SU-DHL-6 (cell line): ENCODE data around the gene MPRIP.
"Not testable (repeated sequence)": the region's sequence is repeated elsewhere in the genome, so short reads cannot be mapped to it uniquely, and the experiment has no call there.

Experiments used
- H2AFZ ChIP-seq: fragments of 200-600 bp; sonication (generic); 2 replicates; pipeline ENCODE4 v1.6.1; 2014; ENCODE audit warnings: low read depth, mild to moderate bottlenecking, moderate library complexity, mixed read lengths, antibody characterized with exemption, low read length; ENCODE audit not compliant: severe bottlenecking
- H3F3A ChIP-seq: fragments of 200-600 bp; shearing (Covaris generic); 2 replicates; pipeline ENCODE4 v1.6.0; 2016; ENCODE audit warnings: antibody characterized with exemption, mild to moderate bottlenecking; ENCODE audit not compliant: insufficient read depth
- H3K27ac ChIP-seq: fragments of 200-600 bp; sonication (generic); 2 replicates; pipeline ENCODE4 v1.5.1; 2016; ENCODE audit warnings: low read depth, mild to moderate bottlenecking, low read length, moderate library complexity, mixed read lengths
- H3K27me3 ChIP-seq: fragments of 200-600 bp; sonication (generic), shearing (Covaris generic); 2 replicates; pipeline ENCODE4 v1.6.0; 2014; ENCODE audit warnings: mild to moderate bottlenecking, low read length
- H3K36me3 ChIP-seq: fragments of 200-600 bp; sonication (generic); 2 replicates; pipeline ENCODE4 v1.6.1; 2014; ENCODE audit warnings: mild to moderate bottlenecking, low read length, mixed read lengths
- H3K4me2 ChIP-seq: fragments of 300-600, 200-600 bp; shearing (Covaris generic), sonication (generic); 2 replicates; pipeline ENCODE4 v1.6.0; 2014; ENCODE audit warnings: low read length, low read depth, mild to moderate bottlenecking; ENCODE audit not compliant: poor library complexity, severe bottlenecking
- H3K4me3 ChIP-seq: fragments of 200-600 bp; sonication (generic); 2 replicates; pipeline ENCODE4 v1.5.1; 2014; ENCODE audit warnings: antibody characterized with exemption, low read length, mild to moderate bottlenecking, mixed read lengths; ENCODE audit not compliant: insufficient read depth, poor library complexity, severe bottlenecking
- H3K79me2 ChIP-seq: fragments of 200-600 bp; sonication (generic); 2 replicates; pipeline ENCODE4 v1.6.1; 2014; ENCODE audit warnings: mild to moderate bottlenecking, low read length, moderate library complexity; ENCODE audit not compliant: insufficient read depth
- H3K9ac ChIP-seq: fragments of 200-600 bp; sonication (generic); 2 replicates; pipeline ENCODE4 v1.7.0; 2014; ENCODE audit warnings: mild to moderate bottlenecking, low read length
- H3K9me2 ChIP-seq: fragments of 200-600 bp; sonication (generic); replicated peaks from 2 replicates; pipeline ENCODE4 v1.6.1; 2014; ENCODE audit warnings: low read length; ENCODE audit not compliant: insufficient read depth
- H3K9me3 ChIP-seq: fragments of 200-600 bp; sonication (generic); 2 replicates; pipeline ENCODE4 v1.6.1; 2014; ENCODE audit warnings: low read length, mixed read lengths; ENCODE audit not compliant: insufficient read depth
- H4K20me1 ChIP-seq: fragments of 200-600 bp; sonication (generic); 2 replicates; pipeline ENCODE4 v1.6.1; 2014; ENCODE audit warnings: low read depth, mild to moderate bottlenecking, antibody characterized with exemption, low read length, moderate library complexity, mixed read lengths
- EZH2phosphoT487 ChIP-seq: fragments of 200-600 bp; sonication (generic), shearing (Covaris generic); conservative IDR thresholded peaks from 2 replicates; pipeline ENCODE4 v1.6.1; 2018; ENCODE audit warnings: mild to moderate bottlenecking, antibody characterized with exemption, low read length, moderate library complexity, mixed read lengths
- TF ChIP-seq, protein P1 (sequence below): fragments of 200-600 bp; sonication (generic); IDR thresholded peaks from one replicate; pipeline ENCODE4 v1.5.1; 2017; ENCODE audit warnings: antibody characterized with exemption, mild to moderate bottlenecking, low read length, moderate library complexity; ENCODE audit not compliant: insufficient read depth, poor library complexity, severe bottlenecking

The MPRIP gene

DNA sequence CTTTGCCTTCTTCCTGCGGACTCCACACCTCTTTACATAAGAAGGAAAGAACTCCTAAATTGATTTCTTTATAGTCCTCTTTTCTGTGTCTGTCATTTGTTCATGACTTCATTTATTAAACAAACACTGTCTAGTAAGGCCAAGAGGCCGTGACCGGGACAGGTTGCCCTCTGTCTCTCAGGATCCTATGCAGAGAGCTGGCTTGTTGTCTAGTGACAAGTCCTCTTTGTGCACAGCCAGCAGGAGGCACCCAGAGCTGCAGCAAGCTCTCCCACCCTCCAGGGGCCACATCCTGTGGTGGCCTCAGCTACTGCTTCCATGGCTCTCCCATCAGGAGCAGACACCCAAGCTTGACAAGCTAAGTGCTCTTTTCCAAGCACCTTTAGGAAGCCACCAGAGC is 113.3 kb downstream of the MPRIP start:
- Histone ChIP-seq H3K4me2 (no peak overlapping the region), H3K9me2 (no peaks in the 10 kb centered on the region), H3K27me3 (no peaks in the 10 kb centered on the region), H3K79me2 (no peaks in the 10 kb centered on the region), H3K4me3 (no peak overlapping the region), H3K36me3 (0 out of 2 replicates have a peak, but pooled peaks cover 2% of the 10 kb centered on the region), H3K9me3 (no peaks in the 10 kb centered on the region), H3K9ac (no peak overlapping the region), H3F3A (no peaks in the 10 kb centered on the region), H4K20me1 (no peaks in the 10 kb centered on the region), H3K27ac (no peak overlapping the region), H2AFZ (no peak overlapping the region)
- TF ChIP-seq EZH2phosphoT487: no peak
- TF ChIP-seq, protein P1, sequence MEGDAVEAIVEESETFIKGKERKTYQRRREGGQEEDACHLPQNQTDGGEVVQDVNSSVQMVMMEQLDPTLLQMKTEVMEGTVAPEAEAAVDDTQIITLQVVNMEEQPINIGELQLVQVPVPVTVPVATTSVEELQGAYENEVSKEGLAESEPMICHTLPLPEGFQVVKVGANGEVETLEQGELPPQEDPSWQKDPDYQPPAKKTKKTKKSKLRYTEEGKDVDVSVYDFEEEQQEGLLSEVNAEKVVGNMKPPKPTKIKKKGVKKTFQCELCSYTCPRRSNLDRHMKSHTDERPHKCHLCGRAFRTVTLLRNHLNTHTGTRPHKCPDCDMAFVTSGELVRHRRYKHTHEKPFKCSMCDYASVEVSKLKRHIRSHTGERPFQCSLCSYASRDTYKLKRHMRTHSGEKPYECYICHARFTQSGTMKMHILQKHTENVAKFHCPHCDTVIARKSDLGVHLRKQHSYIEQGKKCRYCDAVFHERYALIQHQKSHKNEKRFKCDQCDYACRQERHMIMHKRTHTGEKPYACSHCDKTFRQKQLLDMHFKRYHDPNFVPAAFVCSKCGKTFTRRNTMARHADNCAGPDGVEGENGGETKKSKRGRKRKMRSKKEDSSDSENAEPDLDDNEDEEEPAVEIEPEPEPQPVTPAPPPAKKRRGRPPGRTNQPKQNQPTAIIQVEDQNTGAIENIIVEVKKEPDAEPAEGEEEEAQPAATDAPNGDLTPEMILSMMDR: no peak

DNA sequence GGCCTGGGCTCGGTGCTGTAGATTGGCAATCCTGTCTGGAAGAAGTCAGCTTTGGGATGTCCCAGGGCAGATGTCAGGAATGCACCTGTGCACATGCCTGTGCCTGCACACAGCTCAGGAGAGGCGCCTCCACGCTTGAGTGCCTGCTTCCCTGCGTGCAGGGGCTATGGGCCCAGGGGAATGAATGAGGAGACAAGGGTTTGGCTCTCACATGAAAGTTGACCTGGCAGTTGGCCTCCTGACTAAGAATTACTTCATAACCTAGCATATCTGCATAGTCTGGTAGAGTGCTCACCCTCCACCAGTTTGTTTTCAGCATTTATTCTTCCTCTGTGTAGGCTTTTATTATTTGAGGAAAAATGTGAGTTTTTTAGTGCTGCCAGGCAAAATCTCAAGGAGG is 113.8 kb downstream of the MPRIP start:
- Histone ChIP-seq H3K4me3 (no peak overlapping the region), H3K27ac (no peak overlapping the region), H3K36me3 (0 out of 2 replicates have a peak, but pooled peaks cover 2% of the 10 kb centered on the region), H3K79me2 (no peaks in the 10 kb centered on the region), H2AFZ (no peak overlapping the region), H3K9ac (no peak overlapping the region), H3F3A (no peaks in the 10 kb centered on the region), H3K9me3 (no peaks in the 10 kb centered on the region), H3K9me2 (no peaks in the 10 kb centered on the region), H4K20me1 (no peaks in the 10 kb centered on the region), H3K4me2 (no peak overlapping the region), H3K27me3 (no peaks in the 10 kb centered on the region)
- no peak for TF ChIP-seq EZH2phosphoT487
- TF ChIP-seq, protein P1: no peak

DNA sequence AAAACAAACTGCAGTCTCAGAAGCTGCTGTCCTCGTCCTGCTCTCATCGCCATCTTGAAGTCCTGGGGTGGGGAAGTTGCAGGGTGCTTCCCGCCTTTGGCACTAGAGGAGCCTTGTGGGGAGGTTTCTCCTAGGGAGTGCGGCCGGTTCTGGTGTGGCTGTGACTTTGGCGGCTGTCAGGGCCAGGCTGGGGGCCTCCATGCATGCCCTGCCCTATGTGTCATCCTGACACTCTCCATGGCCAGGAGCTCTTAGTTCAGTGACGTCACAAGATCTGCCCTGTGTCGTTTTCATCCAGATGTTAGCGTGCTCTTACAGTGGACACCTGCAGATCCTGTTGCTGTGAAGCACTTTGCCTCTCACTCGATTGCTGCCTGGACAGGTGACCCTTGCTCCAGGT is 114.3 kb downstream of the MPRIP start:
- 0 out of 2 replicates have a peak, but pooled peaks cover 2% of the 10 kb centered on the region for H3K36me3 ChIP-seq
- H3K4me3 ChIP-seq: no peak overlapping the region
- no peaks in the 10 kb centered on the region for H3K9me3 ChIP-seq
- H3K27ac ChIP-seq: no peak overlapping the region
- no peak for TF ChIP-seq EZH2phosphoT487
- TF ChIP-seq, protein P1: no peak
- H3K9ac ChIP-seq: no peak overlapping the region
- no peak overlapping the region for H3K4me2 ChIP-seq
- H3K9me2 ChIP-seq: no peaks in the 10 kb centered on the region
- H3K79me2 ChIP-seq: no peaks in the 10 kb centered on the region
- H3K27me3 ChIP-seq: no peaks in the 10 kb centered on the region
- H2AFZ ChIP-seq: no peak overlapping the region
- H3F3A ChIP-seq: no peaks in the 10 kb centered on the region
- H4K20me1 ChIP-seq: no peaks in the 10 kb centered on the region

DNA sequence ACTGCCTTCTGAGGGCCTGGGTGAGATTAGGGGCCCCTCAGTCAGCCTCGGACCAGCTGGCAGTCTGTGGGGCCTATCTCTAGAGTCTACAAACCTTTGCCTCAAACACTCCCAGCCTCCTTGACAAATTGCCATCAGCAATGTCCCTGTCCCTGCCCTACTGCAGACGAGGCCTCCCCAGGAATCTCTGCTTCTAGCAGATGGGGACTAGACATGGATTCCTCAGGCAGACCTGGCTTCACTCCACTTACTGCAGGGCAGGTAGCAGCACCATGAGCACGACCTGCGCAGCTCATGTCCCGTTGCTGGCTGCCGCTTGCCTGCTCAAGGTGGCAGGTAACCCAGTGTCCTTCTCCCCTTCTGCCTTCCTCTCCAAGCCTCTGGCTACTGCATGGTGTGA is 114.8 kb downstream of the MPRIP start:
- Histone ChIP-seq H3K36me3 (0 out of 2 replicates have a peak, but pooled peaks cover 2% of the 10 kb centered on the region), H2AFZ (no peak overlapping the region), H3K4me3 (no peak overlapping the region), H3K9ac (no peak overlapping the region), H3K27ac (no peak overlapping the region), H3K9me3 (no peaks in the 10 kb centered on the region), H3K79me2 (no peaks in the 10 kb centered on the region), H3F3A (no peaks in the 10 kb centered on the region), H4K20me1 (no peaks in the 10 kb centered on the region), H3K9me2 (no peaks in the 10 kb centered on the region), H3K4me2 (no peak overlapping the region), H3K27me3 (no peaks in the 10 kb centered on the region)
- TF ChIP-seq, protein P1: no peak
- no peak for TF ChIP-seq EZH2phosphoT487

DNA sequence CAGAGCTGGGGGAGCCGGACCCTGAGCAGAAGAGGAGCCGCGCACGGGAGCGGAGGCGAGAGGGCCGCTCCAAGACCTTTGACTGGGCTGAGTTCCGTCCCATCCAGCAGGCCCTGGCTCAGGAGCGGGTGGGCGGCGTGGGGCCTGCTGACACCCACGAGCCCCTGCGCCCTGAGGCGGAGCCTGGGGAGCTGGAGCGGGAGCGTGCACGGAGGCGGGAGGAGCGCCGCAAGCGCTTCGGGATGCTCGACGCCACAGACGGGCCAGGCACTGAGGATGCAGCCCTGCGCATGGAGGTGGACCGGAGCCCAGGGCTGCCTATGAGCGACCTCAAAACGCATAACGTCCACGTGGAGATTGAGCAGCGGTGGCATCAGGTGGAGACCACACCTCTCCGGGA is 116.2 kb downstream of the MPRIP start:
- H3K9me2 ChIP-seq, H3K27ac ChIP-seq, H3K27me3 ChIP-seq, H3K9me3 ChIP-seq, H4K20me1 ChIP-seq, H2AFZ ChIP-seq, H3K9ac ChIP-seq, H3K4me3 ChIP-seq, H3K4me2 ChIP-seq, H3K79me2 ChIP-seq, H3F3A ChIP-seq, H3K36me3 ChIP-seq: not testable (repeated sequence)
